HG03378 (cell line): ENCODE results near the gene LAG3.
"Not testable (repeated sequence)": the region's sequence is repeated elsewhere in the genome, so short reads cannot be mapped to it uniquely, and the experiment has no call there.

Experiments
- ATAC-seq: cut with Tn5 transposase; IDR thresholded peaks from one replicate; pipeline ENCODE4 v1.9.1; 2021; ENCODE audit warnings: mild to moderate bottlenecking, moderate library complexity; ENCODE audit not compliant: unreplicated experiment

The LAG3 gene

GRCh38 chr12:6772331-6772695, at the start of gene LAG3:
LAG3 (plus strand) TSS chr12:6772520; CDS start chr12:6772853, 333 bp downstream.
- ATAC-seq = no peak

GRCh38 chr12:6722863-6723262, 49.5 kb upstream of the LAG3 start:
- ATAC-seq = no peak

- peak; percentile 87 for ATAC-seq
Measured at GRCh38 chr12:6723607-6724408, 48.5 kb upstream of the LAG3 start, which contains the start of gene COPS7A. COPS7A (plus strand) TSS chr12:6724046; CDS start chr12:6724657, 611 bp downstream.

- ATAC-seq = peak; percentile 9
Measured at GRCh38 chr12:6724409-6724797, 47.9 kb upstream of the LAG3 start.

GRCh38 chr12:6725350-6725749, 47.0 kb upstream of the LAG3 start:
- no peak for ATAC-seq

GRCh38 chr12:6729186-6729585, 43.1 kb upstream of the LAG3 start:
- ATAC-seq = no peak

GRCh38 chr12:6730169-6730568, 42.2 kb upstream of the LAG3 start:
- no peak for ATAC-seq

GRCh38 chr12:6734506-6735387, 37.6 kb upstream of the LAG3 start:
- no peak for ATAC-seq

GRCh38 chr12:6735448-6736191, 36.7 kb upstream of the LAG3 start:
- no peak for ATAC-seq

- ATAC-seq = no peak
Measured at GRCh38 chr12:6736754-6737153, 35.6 kb upstream of the LAG3 start.

- not testable (repeated sequence) for ATAC-seq
Measured at GRCh38 chr12:6742080-6742479, 30.2 kb upstream of the LAG3 start.

GRCh38 chr12:6742834-6743233, 29.5 kb upstream of the LAG3 start:
- ATAC-seq = no peak

- ATAC-seq = not testable (repeated sequence)
Measured at GRCh38 chr12:6743300-6743699, 29.0 kb upstream of the LAG3 start.

- no peak for ATAC-seq
Measured at GRCh38 chr12:6745741-6746525, 26.4 kb upstream of the LAG3 start.

GRCh38 chr12:6747216-6747615, 25.1 kb upstream of the LAG3 start:
- no peak for ATAC-seq

GRCh38 chr12:6748761-6749160, 23.6 kb upstream of the LAG3 start:
- no peak for ATAC-seq

- no peak for ATAC-seq
Measured at GRCh38 chr12:6750506-6750905, 21.8 kb upstream of the LAG3 start.

- no peak for ATAC-seq
Measured at GRCh38 chr12:6751767-6752166, 20.6 kb upstream of the LAG3 start.

GRCh38 chr12:6752167-6752920, 20.0 kb upstream of the LAG3 start:
- ATAC-seq = no peak
